GM12872 (cell line): ENCODE data around the gene MIX23.

ENCODE experiments used
- TF ChIP-seq, protein P1 (sequence below): IDR thresholded peaks from 3 replicates; pipeline ENCODE4 v1.5.1; 2011; ENCODE audit warnings: low read depth, mild to moderate bottlenecking, low read length, moderate library complexity; ENCODE audit not compliant: insufficient read depth

MIX23 gene

DNA sequence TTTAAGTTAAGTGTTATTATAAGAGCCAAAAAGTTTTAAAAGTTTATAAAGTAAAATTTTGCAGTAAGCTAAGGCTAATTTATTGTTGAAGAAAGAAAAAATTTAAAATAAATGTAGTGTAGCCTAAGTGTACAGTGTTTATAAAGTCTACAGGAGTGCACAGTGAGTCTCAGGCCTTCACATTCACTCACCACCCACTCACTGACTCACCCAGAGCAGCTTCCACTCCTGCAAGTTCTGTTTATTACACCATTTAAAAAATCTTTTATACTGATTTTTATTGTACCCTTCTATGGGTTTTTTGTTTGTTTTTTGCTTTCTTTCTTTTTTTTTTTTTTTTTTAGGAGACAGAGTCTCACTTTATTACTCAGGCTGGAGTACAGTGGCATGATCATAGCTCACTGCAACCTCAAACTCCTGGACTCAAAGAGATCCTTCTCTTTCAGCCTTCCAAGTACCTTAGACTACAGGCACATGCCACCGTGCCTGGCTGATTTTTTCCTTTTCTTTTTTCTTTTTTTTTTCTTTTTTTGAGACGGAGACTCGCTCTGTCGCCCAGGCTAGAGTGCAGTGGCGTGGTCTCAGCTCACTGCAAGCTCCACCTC, 32.1 kb downstream of the MIX23 start:
- TF ChIP-seq, protein P1, sequence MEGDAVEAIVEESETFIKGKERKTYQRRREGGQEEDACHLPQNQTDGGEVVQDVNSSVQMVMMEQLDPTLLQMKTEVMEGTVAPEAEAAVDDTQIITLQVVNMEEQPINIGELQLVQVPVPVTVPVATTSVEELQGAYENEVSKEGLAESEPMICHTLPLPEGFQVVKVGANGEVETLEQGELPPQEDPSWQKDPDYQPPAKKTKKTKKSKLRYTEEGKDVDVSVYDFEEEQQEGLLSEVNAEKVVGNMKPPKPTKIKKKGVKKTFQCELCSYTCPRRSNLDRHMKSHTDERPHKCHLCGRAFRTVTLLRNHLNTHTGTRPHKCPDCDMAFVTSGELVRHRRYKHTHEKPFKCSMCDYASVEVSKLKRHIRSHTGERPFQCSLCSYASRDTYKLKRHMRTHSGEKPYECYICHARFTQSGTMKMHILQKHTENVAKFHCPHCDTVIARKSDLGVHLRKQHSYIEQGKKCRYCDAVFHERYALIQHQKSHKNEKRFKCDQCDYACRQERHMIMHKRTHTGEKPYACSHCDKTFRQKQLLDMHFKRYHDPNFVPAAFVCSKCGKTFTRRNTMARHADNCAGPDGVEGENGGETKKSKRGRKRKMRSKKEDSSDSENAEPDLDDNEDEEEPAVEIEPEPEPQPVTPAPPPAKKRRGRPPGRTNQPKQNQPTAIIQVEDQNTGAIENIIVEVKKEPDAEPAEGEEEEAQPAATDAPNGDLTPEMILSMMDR, result no peak

DNA sequence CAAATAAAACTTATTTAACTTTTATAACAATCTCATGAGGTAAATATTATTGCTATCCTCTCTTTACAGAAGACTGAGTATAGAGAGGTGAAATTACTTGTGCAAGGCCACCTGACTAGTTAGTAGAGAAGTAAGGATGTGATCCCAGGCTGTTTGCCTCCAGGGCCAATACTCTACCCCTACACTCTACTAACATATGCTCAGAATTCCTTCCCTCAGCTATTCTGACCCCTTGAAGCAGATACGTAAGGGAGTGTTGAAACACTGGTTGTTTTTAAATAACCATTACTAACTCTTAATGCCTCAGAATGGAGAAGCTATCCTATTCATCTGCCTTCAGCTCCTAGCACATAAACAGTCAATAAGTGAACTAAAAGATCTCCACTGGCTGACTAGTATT, 33.9 kb downstream of the MIX23 start:
- TF ChIP-seq, protein P1, result no peak

DNA sequence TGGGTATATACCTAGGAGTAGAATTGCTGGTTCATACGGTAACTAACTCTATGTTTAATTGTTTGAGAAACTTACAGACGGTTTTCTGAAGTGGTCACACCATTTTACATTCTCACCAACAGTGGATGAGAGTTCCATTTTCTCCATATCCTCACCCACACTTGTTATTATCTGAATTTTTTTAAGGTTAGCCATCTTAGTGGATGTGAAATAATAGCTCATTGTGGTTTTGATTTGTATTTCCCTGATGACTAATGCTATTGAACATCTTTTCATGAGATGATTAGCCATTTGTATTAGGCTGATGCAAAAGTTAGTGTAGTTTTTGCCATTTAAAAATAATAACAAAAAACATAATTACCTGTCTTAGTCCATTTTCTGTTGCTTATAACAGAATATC, 39.4 kb downstream of the MIX23 start:
- TF ChIP-seq, protein P1, result no peak

DNA sequence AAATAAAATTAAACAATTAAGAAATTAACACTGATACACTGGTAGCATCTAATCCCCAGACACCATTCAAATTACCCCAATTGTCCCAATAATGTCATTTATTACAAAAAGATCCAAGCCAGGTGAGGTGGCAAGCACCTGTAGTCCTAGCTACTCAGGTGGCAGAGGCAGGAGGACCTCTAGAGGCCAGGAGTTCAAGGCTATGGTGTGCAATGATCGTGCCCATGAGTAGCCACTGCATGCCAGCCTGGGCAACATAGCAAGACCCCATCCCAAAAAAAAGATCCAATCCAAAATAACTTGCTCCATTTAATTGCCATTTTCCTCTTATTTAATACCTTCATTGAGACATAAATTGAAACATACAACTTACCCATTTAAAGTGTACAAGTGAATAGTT, 40.2 kb downstream of the MIX23 start:
- TF ChIP-seq, protein P1, result no peak

DNA sequence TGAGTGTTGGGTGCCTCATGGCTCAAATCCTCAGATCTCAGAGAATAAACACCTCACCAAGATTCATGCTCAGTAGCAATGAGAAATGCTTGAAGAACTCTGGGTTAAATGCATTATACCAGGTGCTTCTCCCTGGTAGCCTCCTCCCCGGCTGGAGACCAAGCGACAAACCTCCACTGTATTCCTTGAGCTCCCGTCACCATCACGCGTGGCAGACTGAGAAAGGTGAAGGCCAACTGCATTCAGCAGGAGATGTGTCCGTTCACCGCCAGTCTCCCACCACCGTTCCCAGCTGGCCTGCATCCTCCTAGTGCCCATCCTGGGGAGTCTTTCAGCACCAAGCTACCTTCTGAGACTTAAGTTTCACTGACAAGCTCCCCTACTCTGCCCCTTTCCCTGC, 50.5 kb downstream of the MIX23 start:
- TF ChIP-seq, protein P1, result no peak

DNA sequence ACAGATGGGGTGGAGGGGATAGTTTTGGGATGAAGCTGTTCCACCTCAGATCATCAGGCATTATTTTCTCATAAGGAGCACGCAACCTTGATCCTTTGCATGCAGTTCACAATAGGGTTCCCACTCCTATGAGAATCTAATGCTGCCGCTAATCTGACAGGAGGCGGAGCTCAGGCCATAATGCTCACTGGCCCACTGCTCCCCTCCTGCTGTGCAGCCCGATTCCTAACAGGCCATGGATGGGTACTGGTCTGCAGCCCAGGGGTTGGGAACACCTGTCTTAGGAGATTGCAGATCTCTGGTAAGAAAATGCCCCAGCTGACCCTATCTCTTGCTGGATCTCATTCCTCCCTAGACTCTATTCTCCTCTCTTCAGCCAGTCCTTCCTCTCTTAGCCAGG, 51.1 kb downstream of the MIX23 start:
- TF ChIP-seq, protein P1, result no peak

DNA sequence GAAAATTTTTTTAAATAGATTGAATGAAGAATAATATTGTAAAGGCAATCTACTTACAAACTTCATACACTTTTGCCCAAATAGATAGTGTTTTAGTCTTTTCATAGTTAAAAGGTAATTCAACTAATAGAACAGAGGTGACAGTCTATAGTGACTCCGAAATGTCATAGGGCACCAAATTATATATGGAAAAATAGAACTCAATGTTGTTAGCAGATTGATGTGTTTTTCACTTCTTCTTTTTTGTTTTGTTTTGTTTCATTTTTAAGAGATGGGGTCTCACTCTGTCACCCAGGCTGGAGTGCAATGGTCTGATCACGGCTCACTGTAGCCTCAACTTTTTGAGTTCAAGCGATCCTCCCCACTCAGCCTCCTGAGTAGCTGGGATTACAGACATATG, 57.3 kb downstream of the MIX23 start:
- TF ChIP-seq, protein P1, result no peak
